TTC549 (cell line): ENCODE results near the gene SEC14L1.

ENCODE experiments used
- FAIRE-seq: peaks from 2 replicates; lab custom pipeline; 2012; peaks lifted over from hg19 to GRCh38; lab: Jason Lieb, UNC

Gene SEC14L1

GRCh38 chr17:77163511-77164280 lies 22.9 kb downstream of the SEC14L1 start:
- no peak for FAIRE-seq

GRCh38 chr17:77164483-77165091 lies 23.8 kb downstream of the SEC14L1 start:
- no peak for FAIRE-seq

GRCh38 chr17:77165577-77165976 lies 24.8 kb downstream of the SEC14L1 start:
- no peak for FAIRE-seq

GRCh38 chr17:77167472-77168306 lies 26.9 kb downstream of the SEC14L1 start:
- FAIRE-seq, result no peak

- no peak for FAIRE-seq
These were observed 32.3 kb downstream of the SEC14L1 start for GRCh38 chr17:77173104-77173503.

GRCh38 chr17:77174928-77175661 lies 34.3 kb downstream of the SEC14L1 start:
- FAIRE-seq, result no peak

GRCh38 chr17:77177002-77177741 lies 36.4 kb downstream of the SEC14L1 start:
- no peak for FAIRE-seq

GRCh38 chr17:77178050-77178449 lies 37.3 kb downstream of the SEC14L1 start:
- FAIRE-seq, result no peak

GRCh38 chr17:77178563-77178962 lies 37.8 kb downstream of the SEC14L1 start:
- FAIRE-seq, result no peak

- no peak for FAIRE-seq
These were observed 40.0 kb downstream of the SEC14L1 start for GRCh38 chr17:77180503-77181357.

GRCh38 chr17:77182205-77183172 lies 41.7 kb downstream of the SEC14L1 start:
- FAIRE-seq, result no peak

GRCh38 chr17:77184474-77184873 lies 43.7 kb downstream of the SEC14L1 start:
- no peak for FAIRE-seq

GRCh38 chr17:77185137-77185536 lies 44.4 kb downstream of the SEC14L1 start:
- no peak for FAIRE-seq

GRCh38 chr17:77186141-77186604 lies 45.4 kb downstream of the SEC14L1 start:
- FAIRE-seq, result no peak

- no peak for FAIRE-seq
These were observed 47.6 kb downstream of the SEC14L1 start for GRCh38 chr17:77188084-77189066.

- FAIRE-seq, result no peak
These were observed 48.4 kb downstream of the SEC14L1 start for GRCh38 chr17:77189148-77189547.

GRCh38 chr17:77190576-77190975 lies 49.8 kb downstream of the SEC14L1 start:
- no peak for FAIRE-seq

GRCh38 chr17:77191244-77191643 lies 50.5 kb downstream of the SEC14L1 start:
- no peak for FAIRE-seq
